HEK293 (cell line): Measurements from ENCODE around the gene YOD1.

ENCODE experiments used
- GFI1B ChIP-seq: fragments of 450-650 bp; formaldehyde crosslinking; IDR thresholded peaks from 2 replicates; pipeline ENCODE4 v1.5.1; 2016; ENCODE audit warnings: missing biosample characterization, missing genetic modification characterization
- GLI2 ChIP-seq: fragments of 450-650 bp; formaldehyde crosslinking; IDR thresholded peaks from 2 replicates; pipeline ENCODE4; 2017; ENCODE audit warnings: missing biosample characterization, missing genetic modification characterization, low read depth, borderline replicate concordance
- IKZF3 ChIP-seq: fragments of 450-650 bp; IDR thresholded peaks from 2 replicates; pipeline ENCODE4 v1.5.0; 2018; ENCODE audit warnings: missing biosample characterization, mild to moderate bottlenecking, missing genetic modification characterization, moderate library complexity
- KLF1 ChIP-seq: fragments of 450-650 bp; formaldehyde crosslinking; IDR thresholded peaks from 2 replicates; pipeline ENCODE4 v1.5.1; 2016; ENCODE audit warnings: missing biosample characterization, missing genetic modification characterization
- KLF16 ChIP-seq: fragments of 450-650 bp; formaldehyde crosslinking; IDR thresholded peaks from 2 replicates; pipeline ENCODE4 v1.5.1; 2017; ENCODE audit warnings: missing biosample characterization, missing genetic modification characterization
- KLF7 ChIP-seq: fragments of 450-650 bp; formaldehyde crosslinking; IDR thresholded peaks from 2 replicates; pipeline ENCODE4 v1.5.1; 2016; ENCODE audit warnings: missing biosample characterization, missing genetic modification characterization, borderline replicate concordance
- MZF1 ChIP-seq: fragments of 450-650 bp; formaldehyde crosslinking; IDR thresholded peaks from 2 replicates; pipeline ENCODE4 v1.5.1; 2017; ENCODE audit warnings: missing biosample characterization, missing genetic modification characterization, borderline replicate concordance
- PRDM1 ChIP-seq: fragments of 450-650 bp; formaldehyde crosslinking; IDR thresholded peaks from 2 replicates; pipeline ENCODE4; 2016; ENCODE audit warnings: missing biosample characterization, missing genetic modification characterization
- SP3 ChIP-seq: fragments of 450-650 bp; formaldehyde crosslinking; IDR thresholded peaks from 2 replicates; pipeline ENCODE4 v1.5.1; 2016; ENCODE audit warnings: missing biosample characterization, missing genetic modification characterization
- ZFP41 ChIP-seq: fragments of 450-650 bp; formaldehyde crosslinking; IDR thresholded peaks from 2 replicates; pipeline ENCODE4 v1.5.1; 2016; ENCODE audit warnings: missing biosample characterization, missing genetic modification characterization, borderline replicate concordance
- ZNF10 ChIP-seq: fragments of 450-650 bp; formaldehyde crosslinking; IDR thresholded peaks from 2 replicates; pipeline ENCODE4 v1.5.1; 2017; ENCODE audit warnings: missing biosample characterization, missing genetic modification characterization
- ZNF169 ChIP-seq: fragments of 450-650 bp; formaldehyde crosslinking; IDR thresholded peaks from 2 replicates; pipeline ENCODE4 v1.5.1; 2016; ENCODE audit warnings: missing biosample characterization, missing genetic modification characterization
- ZNF175 ChIP-seq: fragments of 450-650 bp; formaldehyde crosslinking; IDR thresholded peaks from 2 replicates; pipeline ENCODE4 v1.5.1; 2016; ENCODE audit warnings: missing biosample characterization, missing genetic modification characterization
- ZNF184 ChIP-seq: fragments of 450-650 bp; IDR thresholded peaks from 2 replicates; pipeline ENCODE4 v1.5.1; 2018; ENCODE audit warnings: missing biosample characterization, mild to moderate bottlenecking, missing genetic modification characterization
- ZNF202 ChIP-seq: fragments of 450-650 bp; formaldehyde crosslinking; IDR thresholded peaks from 2 replicates; pipeline ENCODE4 v1.5.1; 2016; ENCODE audit warnings: missing biosample characterization, missing genetic modification characterization, borderline replicate concordance
- ZNF223 ChIP-seq: fragments of 450-650 bp; formaldehyde crosslinking; IDR thresholded peaks from 2 replicates; pipeline ENCODE4 v1.5.1; 2016; ENCODE audit warnings: missing biosample characterization, missing genetic modification characterization
- ZNF266 ChIP-seq: fragments of 450-650 bp; formaldehyde crosslinking; IDR thresholded peaks from 2 replicates; pipeline ENCODE4 v1.5.1; 2016; ENCODE audit warnings: missing biosample characterization, missing genetic modification characterization, low read depth
- ZNF292 ChIP-seq: fragments of 450-650 bp; formaldehyde crosslinking; IDR thresholded peaks from 2 replicates; pipeline ENCODE4 v1.5.1; 2016; ENCODE audit warnings: low read depth, missing biosample characterization, missing genetic modification characterization, borderline replicate concordance
- ZNF302 ChIP-seq: fragments of 450-650 bp; formaldehyde crosslinking; IDR thresholded peaks from 2 replicates; pipeline ENCODE4 v1.5.1; 2016; ENCODE audit warnings: missing biosample characterization, missing genetic modification characterization, low read depth
- ZNF37A ChIP-seq: fragments of 450-650 bp; IDR thresholded peaks from 2 replicates; pipeline ENCODE4 v1.5.1; 2018; ENCODE audit warnings: missing biosample characterization, missing genetic modification characterization
- ZNF560 ChIP-seq: fragments of 450-650 bp; formaldehyde crosslinking; IDR thresholded peaks from 2 replicates; pipeline ENCODE4 v1.5.1; 2017; ENCODE audit warnings: missing biosample characterization, missing genetic modification characterization, borderline replicate concordance
- ZNF626 ChIP-seq: fragments of 450-650 bp; sonication (Bioruptor Pico); formaldehyde crosslinking; IDR thresholded peaks from 2 replicates; pipeline ENCODE4 v1.5.1; 2018; ENCODE audit warnings: missing biosample characterization, missing genetic modification characterization, inconsistent platforms
- ZNF677 ChIP-seq: fragments of 450-650 bp; IDR thresholded peaks from 2 replicates; pipeline ENCODE4 v1.5.0; 2018; ENCODE audit warnings: missing biosample characterization, mild to moderate bottlenecking, missing genetic modification characterization, moderate library complexity
- ZNF701 ChIP-seq: fragments of 450-650 bp; formaldehyde crosslinking; IDR thresholded peaks from 2 replicates; pipeline ENCODE4 v1.5.1; 2016; ENCODE audit warnings: missing biosample characterization, missing genetic modification characterization
- ZNF768 ChIP-seq: fragments of 450-650 bp; formaldehyde crosslinking; IDR thresholded peaks from 2 replicates; pipeline ENCODE4 v1.5.1; 2018; ENCODE audit warnings: missing biosample characterization, mild to moderate bottlenecking, missing genetic modification characterization
- ZNF776 ChIP-seq: fragments of 450-650 bp; formaldehyde crosslinking; IDR thresholded peaks from 2 replicates; pipeline ENCODE4 v1.5.0; 2017; ENCODE audit warnings: missing biosample characterization, missing genetic modification characterization, borderline replicate concordance
- ZNF777 ChIP-seq: fragments of 450-650 bp; formaldehyde crosslinking; IDR thresholded peaks from 2 replicates; pipeline ENCODE4 v1.5.1; 2017; ENCODE audit warnings: missing biosample characterization, missing genetic modification characterization, borderline replicate concordance
- ZNF791 ChIP-seq: fragments of 450-650 bp; formaldehyde crosslinking; IDR thresholded peaks from 2 replicates; pipeline ENCODE4 v1.5.1; 2016; ENCODE audit warnings: missing biosample characterization, missing genetic modification characterization
- ZSCAN18 ChIP-seq: fragments of 450-650 bp; formaldehyde crosslinking; IDR thresholded peaks from 2 replicates; pipeline ENCODE4 v1.5.1; 2016; ENCODE audit warnings: missing biosample characterization, missing genetic modification characterization
- TF ChIP-seq, protein P1 (sequence below): fragments of 450-650 bp; formaldehyde crosslinking; optimal IDR thresholded peaks from 2 replicates; pipeline ENCODE3; 2016; ENCODE audit warnings: missing biosample characterization, mild to moderate bottlenecking, missing genetic modification characterization
- TF ChIP-seq, protein P2 (sequence below): fragments of 450-650 bp; formaldehyde crosslinking; IDR thresholded peaks from 2 replicates; pipeline ENCODE4 v1.5.1; 2016; ENCODE audit warnings: missing biosample characterization, missing genetic modification characterization
- TF ChIP-seq, protein P3 (sequence below): fragments of 450-650 bp; formaldehyde crosslinking; conservative IDR thresholded peaks from 2 replicates; pipeline ENCODE4 v1.5.1; 2016; ENCODE audit warnings: low read depth, missing biosample characterization, missing genetic modification characterization
- TF ChIP-seq, protein P4 (sequence below): fragments of 450-650 bp; formaldehyde crosslinking; IDR thresholded peaks from 2 replicates; pipeline ENCODE4 v1.5.1; 2017; ENCODE audit warnings: missing biosample characterization, missing genetic modification characterization

YOD1 gene

GRCh38 chr1:207050480-207051190 is 373 bp downstream of the YOD1 start (continued):
- TF ChIP-seq ZNF560 (no peak), GLI2 (tag by site-specific recombination) (no peak), MZF1 (no peak), ZNF677 (tag by site-specific recombination) (no peak), ZNF184 (tag by site-specific recombination) (no peak), ZNF791 (tag by site-specific recombination) (no peak), ZNF777 (tag by site-specific recombination) (no peak), IKZF3 (no peak), PRDM1 (tag by site-specific recombination) (no peak), KLF7 (tag by site-specific recombination) (no peak), ZNF292 (tag by site-specific recombination) (no peak), ZNF302 (tag by site-specific recombination) (no peak), ZNF202 (tag by site-specific recombination) (no peak), ZSCAN18 (tag by site-specific recombination) (no peak), ZNF223 (tag by site-specific recombination) (no peak), GFI1B (tag by site-specific recombination) (no peak), ZNF169 (tag by site-specific recombination) (no peak), ZFP41 (tag by site-specific recombination) (no peak), KLF16 (tag by site-specific recombination) (peak; percentile 31; the same call in 1 of the 2 replicates), ZNF626 (no peak), ZNF701 (tag by site-specific recombination) (no peak), ZNF266 (tag by site-specific recombination) (no peak), ZNF776 (tag by site-specific recombination) (no peak), SP3 (tag by site-specific recombination) (peak; percentile 38; the same call in 1 of the 2 replicates), ZNF768 (tag by site-specific recombination) (no peak), KLF1 (no peak), ZNF175 (tag by site-specific recombination) (no peak), ZNF37A (tag by site-specific recombination) (no peak), ZNF10 (tag by site-specific recombination) (peak; percentile 57; the same call in 1 of the 2 replicates)
- TF ChIP-seq, protein P1, sequence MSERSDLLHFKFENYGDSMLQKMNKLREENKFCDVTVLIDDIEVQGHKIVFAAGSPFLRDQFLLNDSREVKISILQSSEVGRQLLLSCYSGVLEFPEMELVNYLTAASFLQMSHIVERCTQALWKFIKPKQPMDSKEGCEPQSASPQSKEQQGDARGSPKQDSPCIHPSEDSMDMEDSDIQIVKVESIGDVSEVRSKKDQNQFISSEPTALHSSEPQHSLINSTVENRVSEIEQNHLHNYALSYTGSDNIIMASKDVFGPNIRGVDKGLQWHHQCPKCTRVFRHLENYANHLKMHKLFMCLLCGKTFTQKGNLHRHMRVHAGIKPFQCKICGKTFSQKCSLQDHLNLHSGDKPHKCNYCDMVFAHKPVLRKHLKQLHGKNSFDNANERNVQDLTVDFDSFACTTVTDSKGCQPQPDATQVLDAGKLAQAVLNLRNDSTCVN (tag by site-specific recombination) = peak; percentile 44
- TF ChIP-seq, protein P2, sequence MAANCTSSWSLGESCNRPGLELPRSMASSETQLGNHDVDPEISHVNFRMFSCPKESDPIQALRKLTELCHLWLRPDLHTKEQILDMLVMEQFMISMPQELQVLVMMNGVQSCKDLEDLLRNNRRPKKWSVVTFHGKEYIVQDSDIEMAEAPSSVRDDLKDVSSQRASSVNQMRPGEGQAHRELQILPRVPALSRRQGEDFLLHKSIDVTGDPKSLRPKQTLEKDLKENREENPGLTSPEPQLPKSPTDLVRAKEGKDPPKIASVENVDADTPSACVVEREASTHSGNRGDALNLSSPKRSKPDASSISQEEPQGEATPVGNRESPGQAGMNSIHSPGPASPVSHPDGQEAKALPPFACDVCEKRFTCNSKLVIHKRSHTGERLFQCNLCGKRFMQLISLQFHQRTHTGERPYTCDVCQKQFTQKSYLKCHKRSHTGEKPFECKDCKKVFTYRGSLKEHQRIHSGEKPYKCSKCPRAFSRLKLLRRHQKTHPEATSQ = no peak
- TF ChIP-seq, protein P3, sequence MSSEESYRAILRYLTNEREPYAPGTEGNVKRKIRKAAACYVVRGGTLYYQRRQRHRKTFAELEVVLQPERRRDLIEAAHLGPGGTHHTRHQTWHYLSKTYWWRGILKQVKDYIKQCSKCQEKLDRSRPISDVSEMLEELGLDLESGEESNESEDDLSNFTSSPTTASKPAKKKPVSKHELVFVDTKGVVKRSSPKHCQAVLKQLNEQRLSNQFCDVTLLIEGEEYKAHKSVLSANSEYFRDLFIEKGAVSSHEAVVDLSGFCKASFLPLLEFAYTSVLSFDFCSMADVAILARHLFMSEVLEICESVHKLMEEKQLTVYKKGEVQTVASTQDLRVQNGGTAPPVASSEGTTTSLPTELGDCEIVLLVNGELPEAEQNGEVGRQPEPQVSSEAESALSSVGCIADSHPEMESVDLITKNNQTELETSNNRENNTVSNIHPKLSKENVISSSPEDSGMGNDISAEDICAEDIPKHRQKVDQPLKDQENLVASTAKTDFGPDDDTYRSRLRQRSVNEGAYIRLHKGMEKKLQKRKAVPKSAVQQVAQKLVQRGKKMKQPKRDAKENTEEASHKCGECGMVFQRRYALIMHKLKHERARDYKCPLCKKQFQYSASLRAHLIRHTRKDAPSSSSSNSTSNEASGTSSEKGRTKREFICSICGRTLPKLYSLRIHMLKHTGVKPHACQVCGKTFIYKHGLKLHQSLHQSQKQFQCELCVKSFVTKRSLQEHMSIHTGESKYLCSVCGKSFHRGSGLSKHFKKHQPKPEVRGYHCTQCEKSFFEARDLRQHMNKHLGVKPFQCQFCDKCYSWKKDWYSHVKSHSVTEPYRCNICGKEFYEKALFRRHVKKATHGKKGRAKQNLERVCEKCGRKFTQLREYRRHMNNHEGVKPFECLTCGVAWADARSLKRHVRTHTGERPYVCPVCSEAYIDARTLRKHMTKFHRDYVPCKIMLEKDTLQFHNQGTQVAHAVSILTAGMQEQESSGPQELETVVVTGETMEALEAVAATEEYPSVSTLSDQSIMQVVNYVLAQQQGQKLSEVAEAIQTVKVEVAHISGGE (tag by site-specific recombination) = peak; percentile 58
- TF ChIP-seq, protein P4, sequence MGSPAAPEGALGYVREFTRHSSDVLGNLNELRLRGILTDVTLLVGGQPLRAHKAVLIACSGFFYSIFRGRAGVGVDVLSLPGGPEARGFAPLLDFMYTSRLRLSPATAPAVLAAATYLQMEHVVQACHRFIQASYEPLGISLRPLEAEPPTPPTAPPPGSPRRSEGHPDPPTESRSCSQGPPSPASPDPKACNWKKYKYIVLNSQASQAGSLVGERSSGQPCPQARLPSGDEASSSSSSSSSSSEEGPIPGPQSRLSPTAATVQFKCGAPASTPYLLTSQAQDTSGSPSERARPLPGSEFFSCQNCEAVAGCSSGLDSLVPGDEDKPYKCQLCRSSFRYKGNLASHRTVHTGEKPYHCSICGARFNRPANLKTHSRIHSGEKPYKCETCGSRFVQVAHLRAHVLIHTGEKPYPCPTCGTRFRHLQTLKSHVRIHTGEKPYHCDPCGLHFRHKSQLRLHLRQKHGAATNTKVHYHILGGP (tag by site-specific recombination) = no peak
